DND-41 (cell line): ENCODE data around the gene REEP1.

Experiments
- ATAC-seq: fragments of 200-7000 bp; cut with Tn5 transposase; 3 replicates; pipeline ENCODE4 v1.9.1; 2021; ENCODE audit warnings: low read depth; ENCODE audit not compliant: insufficient read depth
- DNase-seq: peaks from one replicate; pipeline ENCODE4 v3.0.0-alpha.2; 2020
- H2AFZ ChIP-seq: 2 replicates; pipeline ENCODE4 v1.6.0; 2012; ENCODE audit warnings: low read depth, low read length
- H3K27ac ChIP-seq: 2 replicates; pipeline ENCODE4 v1.5.1; 2012; ENCODE audit warnings: low read length, inconsistent platforms
- H3K27me3 ChIP-seq: fragments of 200-600 bp; sonication (generic); 2 replicates; pipeline ENCODE4 v1.6.0; 2012; ENCODE audit warnings: low read length, mild to moderate bottlenecking, inconsistent platforms; ENCODE audit not compliant: insufficient read depth, poor library complexity
- H3K36me3 ChIP-seq: 2 replicates; pipeline ENCODE4 v1.5.1; 2012; ENCODE audit warnings: low read length, inconsistent platforms; ENCODE audit not compliant: insufficient read depth
- H3K4me1 ChIP-seq: 2 replicates; pipeline ENCODE4 v1.5.1; 2012; ENCODE audit warnings: mild to moderate bottlenecking, low read length; ENCODE audit not compliant: insufficient read depth
- H3K4me2 ChIP-seq: 2 replicates; pipeline ENCODE4 v1.6.0; 2012; ENCODE audit warnings: mild to moderate bottlenecking, moderate library complexity, low read length, inconsistent platforms; ENCODE audit not compliant: insufficient read depth
- H3K4me3 ChIP-seq, 2 experiments: fragments of 200-600 bp in 1 of 2; shearing (Covaris generic) in 1 of 2; 2 replicates each; pipeline ENCODE4 v1.5.1; 2012 to 2016; ENCODE audit warnings: inconsistent platforms in 2 of 2, low read length in 2 of 2, mild to moderate bottlenecking in 2 of 2, low read depth in 1 of 2, moderate library complexity in 1 of 2
- H3K79me2 ChIP-seq: 2 replicates; pipeline ENCODE4 v1.6.0; 2012; ENCODE audit warnings: low read length, inconsistent platforms; ENCODE audit not compliant: insufficient read depth
- H3K9ac ChIP-seq: 2 replicates; pipeline ENCODE4 v1.6.0; 2012; ENCODE audit warnings: low read depth, mild to moderate bottlenecking, inconsistent platforms, low read length, moderate library complexity
- H3K9me3 ChIP-seq: 2 replicates; pipeline ENCODE4 v1.5.1; 2012; ENCODE audit warnings: low read length, moderate library complexity, mild to moderate bottlenecking, inconsistent platforms; ENCODE audit not compliant: insufficient read depth, severe bottlenecking
- H4K20me1 ChIP-seq: 2 replicates; pipeline ENCODE4 v1.6.0; 2012; ENCODE audit warnings: low read length; ENCODE audit not compliant: insufficient read depth
- EZH2 ChIP-seq: IDR thresholded peaks from 3 replicates; pipeline ENCODE4 v1.6.1; 2012; ENCODE audit warnings: borderline replicate concordance, low read depth, mild to moderate bottlenecking, moderate library complexity, low read length, inconsistent platforms; ENCODE audit not compliant: severe bottlenecking
- TF ChIP-seq, protein P1 (sequence below): IDR thresholded peaks from 2 replicates; pipeline ENCODE4 v1.5.1; 2012; ENCODE audit warnings: borderline replicate concordance, low read length, moderate library complexity, mild to moderate bottlenecking; ENCODE audit not compliant: poor library complexity, severe bottlenecking; ENCODE audit errors: extremely low read depth

Gene REEP1

DNA sequence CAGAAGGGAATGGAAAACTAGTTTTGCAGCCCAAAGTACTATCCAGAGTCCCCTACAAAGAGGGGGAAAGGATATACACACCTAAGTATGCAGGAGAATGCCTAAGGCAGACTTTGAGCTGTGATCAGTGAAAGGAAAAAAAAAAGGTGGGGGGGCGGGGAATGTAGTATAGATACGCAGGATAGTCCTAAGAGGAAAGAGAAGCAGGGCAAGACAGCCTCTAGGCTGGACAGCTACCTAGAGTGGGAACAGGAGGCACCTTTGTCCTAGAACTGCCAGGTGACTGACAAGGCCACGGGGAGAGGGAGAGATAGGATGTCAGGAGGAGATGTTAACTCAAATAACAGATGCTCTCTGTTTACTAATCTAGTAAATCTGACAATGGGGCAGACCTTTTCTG, 6.0 kb downstream of the REEP1 start:
- H3K36me3 ChIP-seq: no peaks in the 10 kb centered on the region
- no peaks in the 10 kb centered on the region for H3K4me1 ChIP-seq
- TF ChIP-seq, protein P1, sequence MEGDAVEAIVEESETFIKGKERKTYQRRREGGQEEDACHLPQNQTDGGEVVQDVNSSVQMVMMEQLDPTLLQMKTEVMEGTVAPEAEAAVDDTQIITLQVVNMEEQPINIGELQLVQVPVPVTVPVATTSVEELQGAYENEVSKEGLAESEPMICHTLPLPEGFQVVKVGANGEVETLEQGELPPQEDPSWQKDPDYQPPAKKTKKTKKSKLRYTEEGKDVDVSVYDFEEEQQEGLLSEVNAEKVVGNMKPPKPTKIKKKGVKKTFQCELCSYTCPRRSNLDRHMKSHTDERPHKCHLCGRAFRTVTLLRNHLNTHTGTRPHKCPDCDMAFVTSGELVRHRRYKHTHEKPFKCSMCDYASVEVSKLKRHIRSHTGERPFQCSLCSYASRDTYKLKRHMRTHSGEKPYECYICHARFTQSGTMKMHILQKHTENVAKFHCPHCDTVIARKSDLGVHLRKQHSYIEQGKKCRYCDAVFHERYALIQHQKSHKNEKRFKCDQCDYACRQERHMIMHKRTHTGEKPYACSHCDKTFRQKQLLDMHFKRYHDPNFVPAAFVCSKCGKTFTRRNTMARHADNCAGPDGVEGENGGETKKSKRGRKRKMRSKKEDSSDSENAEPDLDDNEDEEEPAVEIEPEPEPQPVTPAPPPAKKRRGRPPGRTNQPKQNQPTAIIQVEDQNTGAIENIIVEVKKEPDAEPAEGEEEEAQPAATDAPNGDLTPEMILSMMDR: no peak
- TF ChIP-seq EZH2: no peak
- H3K27ac ChIP-seq: no peak overlapping the region
- no peaks in the 10 kb centered on the region for H3K9me3 ChIP-seq
- no peak overlapping the region for H3K4me2 ChIP-seq
- no peak overlapping the region for H3K4me3 ChIP-seq
- no peaks in the 10 kb centered on the region for H3K79me2 ChIP-seq
- ATAC-seq (no peak), DNase-seq (no peak)
- H3K9ac ChIP-seq: no peak overlapping the region
- peaks cover 6% of the 10 kb centered on the region for H3K27me3 ChIP-seq
- H2AFZ ChIP-seq: no peak overlapping the region
- H4K20me1 ChIP-seq: no peaks in the 10 kb centered on the region

- Histone ChIP-seq H3K9ac (no peak overlapping the region), H3K36me3 (no peaks in the 10 kb centered on the region), H3K9me3 (no peaks in the 10 kb centered on the region), H3K27me3 (peaks cover 3% of the 10 kb centered on the region), H3K4me3 (no peak overlapping the region), H3K4me2 (no peak overlapping the region), H3K4me1 (no peaks in the 10 kb centered on the region), H3K27ac (no peak overlapping the region), H3K79me2 (no peaks in the 10 kb centered on the region), H4K20me1 (no peaks in the 10 kb centered on the region), H2AFZ (no peak overlapping the region)
- DNase-seq (no peak), ATAC-seq (no peak)
- no peak for TF ChIP-seq EZH2
- TF ChIP-seq, protein P1: no peak
Measured at GRCh38 chr2:86330001-86330400, 7.4 kb downstream of the REEP1 start.

DNA sequence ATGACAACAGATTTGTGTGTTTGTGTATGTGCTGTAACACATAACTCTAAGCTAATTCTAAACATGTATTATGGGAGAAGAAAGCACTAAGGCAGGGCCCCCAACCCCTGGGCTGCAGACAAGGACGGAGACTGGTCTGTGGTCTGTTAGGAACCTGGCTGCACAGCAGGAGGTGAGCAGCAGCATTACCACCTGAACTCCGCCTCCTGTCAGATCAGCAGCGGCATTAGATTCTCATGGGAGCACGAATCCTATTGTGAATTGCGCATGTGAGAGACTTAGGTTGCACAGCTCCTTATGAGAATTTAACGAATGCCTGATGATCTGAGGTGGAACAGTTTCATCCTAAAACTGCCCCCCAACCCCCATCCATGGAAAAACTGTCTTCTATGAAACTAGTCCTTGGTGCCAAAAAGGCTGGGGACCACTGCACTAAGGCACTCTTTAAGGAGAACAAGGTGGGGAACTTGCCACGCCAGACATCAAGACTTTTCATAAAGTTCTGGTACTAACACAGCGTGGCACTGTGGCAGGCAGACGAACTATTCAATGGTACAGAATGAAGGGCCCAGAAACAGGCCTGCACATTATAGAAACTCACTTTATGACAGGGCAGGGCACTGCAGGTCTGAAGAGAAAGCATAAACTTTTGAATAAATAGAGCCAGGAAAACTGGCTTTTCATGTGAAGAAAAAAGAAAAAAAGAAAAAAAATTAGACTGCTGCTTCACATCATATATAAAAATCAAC, 14.0 kb downstream of the REEP1 start:
- Histone ChIP-seq H3K36me3 (no peaks in the 10 kb centered on the region), H3K4me1 (no peaks in the 10 kb centered on the region), H3K79me2 (no peaks in the 10 kb centered on the region), H3K27me3 (peaks cover 12% of the 10 kb centered on the region), H3K27ac (no peak overlapping the region), H3K4me3 (no peak overlapping the region), H4K20me1 (no peaks in the 10 kb centered on the region), H2AFZ (no peak overlapping the region), H3K9me3 (no peaks in the 10 kb centered on the region), H3K9ac (no peak overlapping the region), H3K4me2 (no peak overlapping the region)
- ATAC-seq: no peak
- no peak for TF ChIP-seq EZH2
- TF ChIP-seq, protein P1: no peak
- DNase-seq: no peak
